Natural killer cell (primary cell): ENCODE results near the gene SPATA31E1. TPM values are rescaled to one million over a fixed set of nuclear protein-coding genes. Genes with fewer than 3 reads are reported as not detected.

Experiments used
- ATAC-seq, 3 donors: fragments of 150-1000 bp in 2 of 3; fragments of 200-7000 bp in 1 of 3; cut with Tn5 transposase; 1 replicate in 1 of 3; 2 replicates in 2 of 3; pipeline ENCODE4 v1.10.0; 2021; ENCODE audit warnings: mild to moderate bottlenecking in 2 of 3, moderate library complexity in 2 of 3
- DNase-seq, 2 donors: peaks; one replicate each; pipeline versions ENCODE4 v3.0.0 to v3.0.0-alpha.2; 2013 to 2021; ENCODE audit warnings: mixed read lengths in 1 of 2
- H3K27ac ChIP-seq: one replicate; pipeline ENCODE4 v1.5.1; 2013; ENCODE audit warnings: mild to moderate bottlenecking, low read length
- H3K27me3 ChIP-seq: one replicate; pipeline ENCODE4 v1.6.1; 2013; ENCODE audit warnings: low read length; ENCODE audit not compliant: control insufficient read depth, insufficient read depth
- H3K36me3 ChIP-seq: one replicate; pipeline ENCODE4 v1.6.1; 2013; ENCODE audit warnings: low read length; ENCODE audit not compliant: control insufficient read depth, insufficient read depth
- H3K4me1 ChIP-seq: one replicate; pipeline ENCODE4 v1.6.1; 2013; ENCODE audit warnings: low read length; ENCODE audit not compliant: control insufficient read depth, insufficient read depth
- H3K4me3 ChIP-seq: one replicate; pipeline ENCODE4 v1.5.1; 2013; ENCODE audit warnings: low read length
- H3K9me3 ChIP-seq: one replicate; pipeline ENCODE4 v1.6.1; 2013; ENCODE audit warnings: low read length; ENCODE audit not compliant: control insufficient read depth, insufficient read depth
- H3K27ac Mint-ChIP-seq, 2 donors: one replicate each; pipeline ENCODE4 v1.8.0; 2022; ENCODE audit warnings: mild to moderate bottlenecking in 2 of 2, mixed read lengths in 2 of 2, moderate library complexity in 1 of 2
- H3K27me3 Mint-ChIP-seq, 2 donors: one replicate each; pipeline ENCODE4 v1.8.0; 2022; ENCODE audit warnings: low read depth in 2 of 2, mixed read lengths in 2 of 2
- H3K36me3 Mint-ChIP-seq: one replicate; pipeline ENCODE4 v1.8.0; 2022; ENCODE audit warnings: mixed read lengths
- H3K4me1 Mint-ChIP-seq, 2 donors: one replicate each; pipeline ENCODE4 v1.8.0; 2022; ENCODE audit warnings: mixed read lengths in 2 of 2
- H3K4me3 Mint-ChIP-seq: one replicate; pipeline ENCODE4 v1.8.0; 2022; ENCODE audit warnings: mild to moderate bottlenecking, moderate library complexity, mixed read lengths
- H3K9me3 Mint-ChIP-seq, 2 donors: one replicate each; pipeline ENCODE4 v1.8.0; 2022; ENCODE audit warnings: mixed read lengths in 2 of 2
- CTCF ChIP-seq: fragments of 200-600 bp; IDR thresholded peaks from one replicate; pipeline ENCODE4 v1.8.0; 2022; ENCODE audit warnings: antibody characterized with exemption
- WGBS: methylation state at CpG from one replicate; pipeline ENCODE4 v1.1.7; 2013; ENCODE audit warnings: missing lambda C conversion rate; ENCODE audit not compliant: insufficient coverage; 5-methylcytosine and 5-hydroxymethylcytosine counted together
- intact Hi-C: fragments of 100-400 bp; cut with micrococcal nuclease; formaldehyde crosslinking; loops from one replicate; pipeline ENCODE4 v1.14.2; 2022
- total RNA-seq, 4 donors: library from RNA; stranded (reverse); fragments of 120-200 nt in 1 of 4; gene quantifications; one replicate each; pipeline versions ENCODE4 v1.2.3 to v1.2.4, GENCODE V29; 2013 to 2022

SPATA31E1 gene
- total RNA-seq, 3 donors from 2014 or later (not counting 1 experiment from before 2014, with no cell fraction given): not detected

GRCh38 chr9:87859786-87860185 is 22.9 kb upstream of the SPATA31E1 start:
- DNase-seq: no peak
- no peak overlapping the region for H3K27ac Mint-ChIP-seq
- H3K27me3 ChIP-seq: no peaks in the 10 kb centered on the region
- TF ChIP-seq CTCF: no peak
- intact Hi-C loops: no loop called here
- no peaks in the 10 kb centered on the region for H3K36me3 ChIP-seq
- WGBS: 89% methylated on average over 11 of the region's 11 CpGs
- H3K4me3 Mint-ChIP-seq: no peak overlapping the region
- H3K4me3 ChIP-seq: no peak overlapping the region
- H3K27me3 Mint-ChIP-seq: peaks cover 0 to 10% of the 10 kb centered on the region in 2 donors
- H3K36me3 Mint-ChIP-seq: no peaks in the 10 kb centered on the region
- no peaks in the 10 kb centered on the region for H3K4me1 ChIP-seq
- H3K27ac ChIP-seq: no peak overlapping the region
- no peak for ATAC-seq
- H3K9me3 ChIP-seq: peaks cover 3% of the 10 kb centered on the region
- no peaks in the 10 kb centered on the region for H3K4me1 Mint-ChIP-seq
- no peaks in the 10 kb centered on the region for H3K9me3 Mint-ChIP-seq

GRCh38 chr9:87861332-87861731 is 21.3 kb upstream of the SPATA31E1 start:
- intact Hi-C loops: no loop called here

GRCh38 chr9:87862536-87863268 is 20.0 kb upstream of the SPATA31E1 start:
- intact Hi-C loops: no loop called here
- no peak for TF ChIP-seq CTCF
- H3K4me1 ChIP-seq: no peaks in the 10 kb centered on the region
- no peaks in the 10 kb centered on the region for H3K27me3 ChIP-seq
- H3K36me3 ChIP-seq: no peaks in the 10 kb centered on the region
- no peak overlapping the region for H3K27ac ChIP-seq
- Mint-ChIP-seq H3K9me3 (no peaks in the 10 kb centered on the region), H3K36me3 (no peaks in the 10 kb centered on the region), H3K4me3 (no peak overlapping the region), H3K4me1 (no peaks in the 10 kb centered on the region), H3K27ac (no peak overlapping the region), H3K27me3 (peaks cover 0 to 20% of the 10 kb centered on the region in 2 donors)
- ATAC-seq: no peak
- no peaks in the 10 kb centered on the region for H3K9me3 ChIP-seq
- no peak for DNase-seq
- H3K4me3 ChIP-seq: no peak overlapping the region
- WGBS: 79% methylated on average over 7 of the region's 7 CpGs

More at GRCh38 chr9:87861332-87861731, 21.3 kb upstream of the SPATA31E1 start:
- H3K4me3 ChIP-seq: no peak overlapping the region
- H3K27me3 ChIP-seq: no peaks in the 10 kb centered on the region
- peaks cover 3% of the 10 kb centered on the region for H3K9me3 ChIP-seq
- no CpG with 5 or more reads among the region's 1 CpG for WGBS
- Mint-ChIP-seq H3K27me3 (peaks cover 0 to 20% of the 10 kb centered on the region in 2 donors), H3K4me3 (no peak overlapping the region), H3K36me3 (no peaks in the 10 kb centered on the region), H3K9me3 (no peaks in the 10 kb centered on the region), H3K4me1 (no peaks in the 10 kb centered on the region), H3K27ac (no peak overlapping the region)
- DNase-seq (no peak), ATAC-seq (no peak)
- no peak overlapping the region for H3K27ac ChIP-seq
- no peaks in the 10 kb centered on the region for H3K36me3 ChIP-seq
- TF ChIP-seq CTCF: no peak
- H3K4me1 ChIP-seq: no peaks in the 10 kb centered on the region
